HUES64 (cell line): ENCODE results near the gene SYTL1.
A peak's percentile ranks its signal among the peaks of the same experiment; 100 is the strongest.

Source experiments
- H3K27ac ChIP-seq: 2 replicates; pipeline ENCODE4 v1.7.0; 2013; ENCODE audit warnings: low read depth, low read length, inconsistent platforms
- H3K27me3 ChIP-seq: 2 replicates; pipeline ENCODE4 v1.6.1; 2013; ENCODE audit warnings: mild to moderate bottlenecking, low read length; ENCODE audit not compliant: insufficient read depth
- H3K36me3 ChIP-seq: 2 replicates; pipeline ENCODE4 v1.6.1; 2013; ENCODE audit warnings: mild to moderate bottlenecking, low read length; ENCODE audit not compliant: insufficient read depth
- H3K4me1 ChIP-seq: 2 replicates; pipeline ENCODE4 v1.6.1; 2013; ENCODE audit warnings: mild to moderate bottlenecking, low read length, moderate library complexity; ENCODE audit not compliant: insufficient read depth
- H3K4me3 ChIP-seq: 2 replicates; pipeline ENCODE4 v1.5.1; 2013; ENCODE audit warnings: mild to moderate bottlenecking, low read length, moderate library complexity
- H3K9ac ChIP-seq: 2 replicates; pipeline ENCODE4 v1.6.1; 2013; ENCODE audit warnings: mild to moderate bottlenecking, low read depth, low read length
- H3K9me3 ChIP-seq: 2 replicates; pipeline ENCODE4 v1.6.1; 2013; ENCODE audit warnings: low read depth, low read length; ENCODE audit not compliant: insufficient read depth
- WGBS: fragments of 150-250, 120-280 bp; methylation state at CpG from one replicate; pipeline ENCODE4 v1.1.7; 2013; ENCODE audit warnings: missing lambda C conversion rate; 5-methylcytosine and 5-hydroxymethylcytosine counted together

Gene SYTL1

DNA sequence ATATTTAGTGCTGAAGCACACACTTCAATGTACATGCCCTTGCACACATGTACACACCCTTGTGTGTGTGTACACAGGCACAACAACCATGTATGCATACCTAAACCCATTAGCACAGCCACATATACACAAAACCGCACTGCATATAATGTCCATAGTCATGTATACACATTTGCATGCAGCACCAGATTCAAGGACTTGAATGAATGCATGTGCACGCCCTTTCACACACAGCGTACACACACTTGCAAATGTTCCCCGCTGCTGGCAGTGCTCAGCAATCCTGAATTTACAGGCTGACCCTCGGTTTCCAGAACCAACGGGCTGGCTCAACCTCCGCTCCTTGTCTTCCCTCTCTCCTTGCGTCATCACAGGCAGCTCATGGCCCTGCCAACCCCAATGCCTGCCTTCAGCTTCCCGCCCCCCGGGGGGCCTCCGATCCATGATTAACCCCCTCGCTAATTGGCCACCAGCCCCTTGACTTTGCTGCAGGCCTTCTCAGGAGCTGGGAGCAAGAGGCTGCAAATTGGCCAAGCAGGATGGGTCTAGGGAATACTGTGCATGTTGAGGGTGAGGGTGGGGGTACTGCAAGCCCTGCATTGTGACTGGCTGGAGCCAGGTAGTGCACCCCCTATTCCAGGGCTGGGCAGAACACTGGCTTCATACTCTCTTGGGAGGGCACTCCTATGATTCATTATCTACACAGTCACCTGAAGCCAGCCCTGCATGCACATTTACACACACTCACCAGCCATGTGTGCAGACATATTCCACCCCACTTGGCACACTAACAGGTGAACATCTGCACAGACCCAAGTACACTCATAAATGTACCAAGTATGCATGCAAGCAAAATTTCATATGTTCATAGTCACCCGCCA, 58.5 kb downstream of the SYTL1 start:
- H3K9me3 ChIP-seq, result no peaks in the 10 kb centered on the region
- H3K4me3 ChIP-seq, result no peak overlapping the region
- H3K27ac ChIP-seq, result no peak overlapping the region
- peaks cover 41% of the 10 kb centered on the region for H3K4me1 ChIP-seq
- no peak overlapping the region for H3K9ac ChIP-seq
- WGBS, result 64% methylated on average over 13 of the region's 13 CpGs
- no peaks in the 10 kb centered on the region for H3K27me3 ChIP-seq
- H3K36me3 ChIP-seq, result no peaks in the 10 kb centered on the region

DNA sequence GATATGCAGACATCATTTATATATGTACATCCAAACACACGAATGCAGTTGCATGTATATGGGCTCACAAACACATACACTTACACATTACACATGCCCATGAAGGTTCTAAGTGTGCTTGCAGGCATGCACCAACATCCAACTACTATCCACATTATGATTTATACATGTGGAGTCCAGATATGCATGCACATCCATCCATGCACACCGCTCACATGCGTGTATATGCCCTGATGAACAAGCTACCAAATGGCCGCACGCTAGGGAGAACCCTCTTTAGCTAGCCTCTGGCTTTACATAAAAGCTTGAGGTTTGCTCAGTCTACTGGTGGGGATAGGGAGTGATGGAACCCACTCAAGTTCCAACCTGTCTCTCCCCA, 59.1 kb downstream of the SYTL1 start:
- Histone ChIP-seq H3K9ac (no peak overlapping the region), H3K9me3 (no peaks in the 10 kb centered on the region), H3K27me3 (no peaks in the 10 kb centered on the region), H3K27ac (no peak overlapping the region), H3K4me3 (no peak overlapping the region), H3K4me1 (peaks cover 44% of the 10 kb centered on the region), H3K36me3 (no peaks in the 10 kb centered on the region)
- WGBS, result 92% methylated on average over 5 of the region's 5 CpGs

GRCh38 chr1:27402349-27402754, 60.5 kb downstream of the SYTL1 start:
- H3K27ac ChIP-seq, result peak overlapping the region; percentile 8; the same call in 1 of the 2 replicates
- H3K4me3 ChIP-seq, result no peak overlapping the region
- no peak overlapping the region for H3K9ac ChIP-seq
- peaks cover 6% of the 10 kb centered on the region; the same call in 1 of the 2 replicates for H3K36me3 ChIP-seq
- H3K4me1 ChIP-seq, result peaks cover 49% of the 10 kb centered on the region
- H3K27me3 ChIP-seq, result no peaks in the 10 kb centered on the region
- H3K9me3 ChIP-seq, result no peaks in the 10 kb centered on the region
- WGBS, result 78% methylated on average over 8 of the region's 8 CpGs

DNA sequence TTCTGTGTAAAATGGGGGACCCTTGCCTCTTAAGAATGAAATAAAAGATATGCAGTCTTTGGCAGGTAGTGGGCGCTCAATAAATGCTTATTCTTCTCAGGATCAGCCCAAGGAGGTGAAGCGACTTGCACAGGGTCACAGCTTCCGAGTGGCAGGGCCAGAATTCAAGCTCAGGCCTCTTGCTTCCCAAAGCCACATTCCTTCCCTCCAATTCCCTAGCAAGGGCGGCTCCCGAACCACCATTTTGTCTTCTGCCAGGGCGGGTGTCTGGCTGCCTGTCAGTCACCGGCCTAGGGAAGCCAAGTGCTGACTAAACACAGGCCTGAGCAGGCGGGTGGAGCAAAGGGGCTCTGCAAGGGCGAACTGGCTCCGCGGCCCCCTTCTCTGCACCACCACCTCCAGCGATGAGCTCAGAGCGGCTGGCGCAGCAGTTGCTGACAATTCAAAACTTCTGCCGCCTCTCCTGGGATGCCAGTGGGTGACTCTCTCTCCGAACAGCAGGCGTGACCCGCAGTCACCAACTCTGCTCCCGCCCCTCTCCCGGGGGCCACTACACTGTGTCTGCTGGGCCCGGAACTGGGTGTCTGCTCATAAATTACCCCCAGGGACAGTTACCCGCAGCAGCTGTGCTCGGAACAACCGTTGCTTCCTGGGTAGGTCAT, 61.4 kb downstream of the SYTL1 start:
- H3K9ac ChIP-seq, result no peak overlapping the region
- no peaks in the 10 kb centered on the region for H3K27me3 ChIP-seq
- H3K9me3 ChIP-seq, result no peaks in the 10 kb centered on the region
- peaks cover 44% of the 10 kb centered on the region for H3K4me1 ChIP-seq
- H3K27ac ChIP-seq, result peak overlapping the region; percentile 67
- H3K36me3 ChIP-seq, result peaks cover 14% of the 10 kb centered on the region
- H3K4me3 ChIP-seq, result no peak overlapping the region
- WGBS, result 72% methylated on average over 24 of the region's 24 CpGs
